Neural cell (in vitro differentiated cells): ENCODE measurements around the gene AJUBA. TPM values are rescaled to one million over a fixed set of nuclear protein-coding genes. Genes with fewer than 3 reads are reported as not detected.

Experiments used
- H2AFZ ChIP-seq: fragments of 200-600, 300-800 bp; sonication (generic), shearing (Covaris generic); 2 replicates; pipeline ENCODE4 v1.6.0; 2014; ENCODE audit warnings: low read depth, mild to moderate bottlenecking, antibody characterized with exemption, low read length, moderate library complexity
- H3F3A ChIP-seq: fragments of 200-600 bp; shearing (Covaris generic); 2 replicates; pipeline ENCODE4 v1.6.1; 2016; ENCODE audit warnings: mild to moderate bottlenecking, moderate library complexity, mixed read lengths, antibody characterized with exemption, low read length; ENCODE audit not compliant: insufficient read depth, poor library complexity, severe bottlenecking
- H3K27ac ChIP-seq: fragments of 200-600, 300-800 bp; sonication (generic), shearing (Covaris generic); 2 replicates; pipeline ENCODE4 v1.5.1; 2014; ENCODE audit warnings: mild to moderate bottlenecking, low read length, moderate library complexity
- H3K27me3 ChIP-seq: fragments of 300-800, 200-600 bp; sonication (generic), shearing (Covaris generic); 2 replicates; pipeline ENCODE4 v1.6.0; 2014; ENCODE audit warnings: mild to moderate bottlenecking, low read depth, low read length, moderate library complexity; ENCODE audit not compliant: insufficient read depth
- H3K36me3 ChIP-seq: fragments of 300-800, 200-600 bp; sonication (generic), shearing (Covaris generic); 2 replicates; pipeline ENCODE4 v1.5.1; 2014; ENCODE audit warnings: mild to moderate bottlenecking, antibody characterized with exemption, low read length, moderate library complexity; ENCODE audit not compliant: insufficient read depth
- H3K4me2 ChIP-seq: fragments of 300-800, 200-600 bp; sonication (generic), shearing (Covaris generic); 2 replicates; pipeline ENCODE4 v1.6.0; 2014; ENCODE audit warnings: mild to moderate bottlenecking, low read length
- H3K4me3 ChIP-seq: fragments of 300-800, 200-600 bp; sonication (generic), shearing (Covaris generic); 2 replicates; pipeline ENCODE4 v1.5.1; 2014; ENCODE audit warnings: mild to moderate bottlenecking, low read length, moderate library complexity
- H3K79me2 ChIP-seq: fragments of 200-600 bp; shearing (Covaris generic); replicated peaks from 2 replicates; pipeline ENCODE4 v1.6.0; 2014; ENCODE audit warnings: mild to moderate bottlenecking, low read length, moderate library complexity; ENCODE audit not compliant: insufficient read depth
- H3K9ac ChIP-seq: fragments of 300-800, 200-600 bp; sonication (generic), shearing (Covaris generic); 2 replicates; pipeline ENCODE4 v1.6.1; 2016; ENCODE audit warnings: mild to moderate bottlenecking, low read length, mixed read lengths
- H3K9me2 ChIP-seq: fragments of 200-600 bp; shearing (Covaris generic); 2 replicates; pipeline ENCODE4 v1.6.1; 2016; ENCODE audit warnings: mild to moderate bottlenecking, low read length, mixed read lengths; ENCODE audit not compliant: insufficient read depth
- H3K9me3 ChIP-seq: fragments of 200-600, 300-800 bp; sonication (generic), shearing (Covaris generic); 2 replicates; pipeline ENCODE4 v1.6.1; 2016; ENCODE audit warnings: mild to moderate bottlenecking, mixed run types, low read length, moderate library complexity, mixed read lengths
- H4K20me1 ChIP-seq: fragments of 200-600 bp; shearing (Covaris generic); 2 replicates; pipeline ENCODE4 v1.6.1; 2016; ENCODE audit warnings: mild to moderate bottlenecking, mixed run types; ENCODE audit not compliant: insufficient read depth
- CTCF ChIP-seq: fragments of 450-650 bp; IDR thresholded peaks from 2 replicates; pipeline ENCODE4 v1.5.1; 2014; ENCODE audit warnings: antibody characterized with exemption, mild to moderate bottlenecking, moderate library complexity; ENCODE audit not compliant: poor library complexity, severe bottlenecking
- EP300 ChIP-seq: fragments of 450-650 bp; conservative IDR thresholded peaks from 2 replicates; pipeline ENCODE4 v1.6.1; 2014; ENCODE audit warnings: antibody characterized with exemption, mild to moderate bottlenecking, moderate library complexity; ENCODE audit not compliant: poor library complexity, severe bottlenecking
- EZH2 ChIP-seq: fragments of 200-600, 300-800 bp; shearing (Covaris generic), sonication (generic); IDR thresholded peaks from 2 replicates; pipeline ENCODE4 v1.6.1; 2014; ENCODE audit warnings: antibody characterized with exemption, low read length, borderline replicate concordance, mild to moderate bottlenecking; ENCODE audit not compliant: insufficient read depth, poor library complexity, severe bottlenecking
- MXI1 ChIP-seq: fragments of 450-650 bp; conservative IDR thresholded peaks from 2 replicates; pipeline ENCODE4 v1.6.1; 2014; ENCODE audit warnings: antibody characterized with exemption, mild to moderate bottlenecking; ENCODE audit not compliant: poor library complexity, severe bottlenecking
- POLR2AphosphoS5 ChIP-seq: IDR thresholded peaks from 2 replicates; pipeline ENCODE4 v1.6.1; 2012
- RAD21 ChIP-seq: fragments of 450-650 bp; conservative IDR thresholded peaks from 2 replicates; pipeline ENCODE4 v1.6.1; 2014; ENCODE audit warnings: antibody characterized with exemption, mild to moderate bottlenecking, moderate library complexity
- REST ChIP-seq: IDR thresholded peaks from 2 replicates; pipeline ENCODE4 v1.6.1; 2012; ENCODE audit warnings: borderline replicate concordance
- SMC3 ChIP-seq: fragments of 450-650 bp; conservative IDR thresholded peaks from 2 replicates; pipeline ENCODE4 v1.6.1; 2014; ENCODE audit warnings: antibody characterized with exemption, mild to moderate bottlenecking, moderate library complexity; ENCODE audit not compliant: poor library complexity
- TAF1 ChIP-seq: IDR thresholded peaks from 2 replicates; pipeline ENCODE4 v1.6.1; 2012; ENCODE audit warnings: low read depth
- polyA plus RNA-seq: library from polyadenylated mRNA; depleted of rRNA; stranded (reverse); fragments of >200 nt; gene quantifications from 2 replicates; pipeline ENCODE4 v1.2.3, GENCODE V29; 2014

Gene AJUBA
- polyA plus RNA-seq, 1 donor from 2014 or later = 1.9 TPM

- Histone ChIP-seq H3F3A (peaks cover 6% of the 10 kb centered on the region), H3K79me2 (peaks cover 14% of the 10 kb centered on the region), H3K4me2 (no peak overlapping the region), H3K9ac (no peak overlapping the region), H3K36me3 (no peaks in the 10 kb centered on the region), H3K4me3 (no peak overlapping the region), H3K9me2 (no peaks in the 10 kb centered on the region), H4K20me1 (no peaks in the 10 kb centered on the region), H2AFZ (no peak overlapping the region), H3K27me3 (no peaks in the 10 kb centered on the region), H3K9me3 (no peaks in the 10 kb centered on the region), H3K27ac (no peak overlapping the region)
- TF ChIP-seq TAF1 (no peak), RAD21 (no peak), REST (no peak), POLR2AphosphoS5 (no peak), EP300 (no peak), CTCF (no peak), SMC3 (no peak), EZH2 (no peak), MXI1 (no peak)
These were observed 56.0 kb downstream of the AJUBA start for GRCh38 chr14:22926316-22926715.

DNA sequence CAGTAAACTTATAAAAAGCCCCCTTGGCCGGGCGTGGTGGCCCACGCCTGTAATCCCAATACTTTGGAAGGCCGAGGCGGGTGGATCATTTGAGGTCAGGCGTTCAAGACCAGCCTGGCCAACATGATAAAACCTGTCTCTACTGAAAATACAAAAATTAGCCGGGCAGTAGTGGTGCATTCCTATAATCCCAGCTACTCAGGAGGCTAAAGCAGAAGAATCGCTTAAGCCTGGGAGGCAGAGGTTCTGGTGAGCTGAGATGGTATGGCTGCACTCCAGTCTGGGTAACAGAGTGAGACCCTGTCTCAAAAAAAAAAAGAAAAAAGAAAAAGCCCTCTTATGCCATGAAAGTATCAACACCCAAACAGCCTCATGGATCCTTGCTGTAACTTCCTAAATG is 56.8 kb downstream of the AJUBA start:
- H3K9me3 ChIP-seq = no peaks in the 10 kb centered on the region
- H3F3A ChIP-seq = peaks cover 6% of the 10 kb centered on the region
- H3K9me2 ChIP-seq = no peaks in the 10 kb centered on the region

More for the DNA sequence above, 56.8 kb downstream of the AJUBA start:
- Histone ChIP-seq H3K4me3 (no peak overlapping the region), H2AFZ (no peak overlapping the region), H3K4me2 (no peak overlapping the region), H3K79me2 (peaks cover 14% of the 10 kb centered on the region), H3K27me3 (no peaks in the 10 kb centered on the region), H3K9ac (no peak overlapping the region), H3K36me3 (no peaks in the 10 kb centered on the region), H3K27ac (no peak overlapping the region), H4K20me1 (no peaks in the 10 kb centered on the region)
- TF ChIP-seq SMC3 (no peak), CTCF (no peak), EP300 (no peak), MXI1 (no peak), RAD21 (no peak), TAF1 (no peak), EZH2 (no peak), POLR2AphosphoS5 (no peak), REST (no peak)
